ENCODE data around the gene USP5.

DNA sequence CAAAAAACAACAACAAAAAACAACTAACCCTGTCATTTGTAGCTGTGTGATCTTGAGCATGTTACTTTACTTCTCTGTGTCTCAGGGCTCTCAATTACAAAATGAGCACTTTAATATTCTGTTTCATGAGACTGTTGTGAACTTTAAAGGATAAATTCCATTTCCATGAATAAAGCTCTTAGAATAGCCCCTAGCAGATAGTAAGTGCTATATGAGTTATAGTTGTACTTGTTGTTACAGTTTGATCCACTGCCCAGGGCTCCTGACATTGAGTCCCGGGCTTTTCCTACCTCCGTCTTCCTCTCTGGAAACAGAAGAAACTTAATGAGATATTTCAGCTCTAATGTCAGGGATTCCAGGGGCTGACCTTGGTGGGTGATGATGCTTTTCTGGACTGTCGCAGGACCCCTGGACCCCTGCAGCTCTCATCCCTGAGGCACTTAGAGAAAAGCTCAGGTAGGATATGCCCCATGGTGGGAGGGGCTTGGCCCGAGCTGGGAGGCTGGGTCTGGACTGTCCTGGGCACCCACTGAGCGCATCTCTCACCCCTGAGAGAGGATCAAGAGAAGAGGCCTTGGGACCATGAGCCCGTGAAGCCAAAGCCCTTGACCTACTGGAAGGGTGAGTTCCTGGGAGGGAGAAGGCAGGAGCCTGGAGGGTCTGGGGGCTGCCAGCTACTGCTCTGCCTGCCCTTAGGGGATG is 18.6 kb upstream of the USP5 start:
- TF ChIP-seq POLR2A (IDR thresholded peaks at IDR 0.05) = no peak
- TF ChIP-seq, protein P1, sequence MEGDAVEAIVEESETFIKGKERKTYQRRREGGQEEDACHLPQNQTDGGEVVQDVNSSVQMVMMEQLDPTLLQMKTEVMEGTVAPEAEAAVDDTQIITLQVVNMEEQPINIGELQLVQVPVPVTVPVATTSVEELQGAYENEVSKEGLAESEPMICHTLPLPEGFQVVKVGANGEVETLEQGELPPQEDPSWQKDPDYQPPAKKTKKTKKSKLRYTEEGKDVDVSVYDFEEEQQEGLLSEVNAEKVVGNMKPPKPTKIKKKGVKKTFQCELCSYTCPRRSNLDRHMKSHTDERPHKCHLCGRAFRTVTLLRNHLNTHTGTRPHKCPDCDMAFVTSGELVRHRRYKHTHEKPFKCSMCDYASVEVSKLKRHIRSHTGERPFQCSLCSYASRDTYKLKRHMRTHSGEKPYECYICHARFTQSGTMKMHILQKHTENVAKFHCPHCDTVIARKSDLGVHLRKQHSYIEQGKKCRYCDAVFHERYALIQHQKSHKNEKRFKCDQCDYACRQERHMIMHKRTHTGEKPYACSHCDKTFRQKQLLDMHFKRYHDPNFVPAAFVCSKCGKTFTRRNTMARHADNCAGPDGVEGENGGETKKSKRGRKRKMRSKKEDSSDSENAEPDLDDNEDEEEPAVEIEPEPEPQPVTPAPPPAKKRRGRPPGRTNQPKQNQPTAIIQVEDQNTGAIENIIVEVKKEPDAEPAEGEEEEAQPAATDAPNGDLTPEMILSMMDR (IDR thresholded peaks at IDR 0.05) = no peak
- TF ChIP-seq POLR2AphosphoS5 (IDR thresholded peaks at IDR 0.05; ENCODE audit: insufficient read depth in 1 of 2, low read depth in 1 of 2) = no peak

Measured in vagina (tissue), 2 donors.